GM12891 (cell line): ENCODE results near the gene PCDH12.
A peak's percentile ranks its signal among the peaks of the same experiment; 100 is the strongest.

Source experiments
- DNase-seq: peaks from one replicate; pipeline ENCODE4 v3.0.0; 2011; ENCODE audit warnings: low spot score; ENCODE audit not compliant: insufficient read length
- FAIRE-seq: peaks from 2 replicates; lab custom pipeline; 2011; peaks lifted over from hg19 to GRCh38; lab: Jason Lieb, UNC
- PAX5 ChIP-seq: IDR thresholded peaks from 2 replicates; pipeline ENCODE4 v1.6.1; 2011; ENCODE audit warnings: low read length, moderate library complexity, mild to moderate bottlenecking; ENCODE audit not compliant: insufficient read depth, severe bottlenecking
- POLR2A ChIP-seq: IDR thresholded peaks from 2 replicates; pipeline ENCODE4 v1.6.1; 2011; ENCODE audit warnings: low read depth, low read length, control low read depth
- POLR2AphosphoS5 ChIP-seq: IDR thresholded peaks from 2 replicates; pipeline ENCODE4 v1.6.1; 2011; ENCODE audit warnings: low read depth, low read length, control low read depth
- POU2F2 ChIP-seq: IDR thresholded peaks from 2 replicates; pipeline ENCODE4 v1.6.1; 2011; ENCODE audit warnings: low read depth, mild to moderate bottlenecking, control low read depth, low read length, moderate library complexity
- SPI1 ChIP-seq: IDR thresholded peaks from 2 replicates; pipeline ENCODE4 v1.6.1; 2011; ENCODE audit warnings: low read depth, low read length, control low read depth
- TAF1 ChIP-seq: IDR thresholded peaks from 2 replicates; pipeline ENCODE4 v1.6.1; 2011; ENCODE audit warnings: low read depth, low read length, control low read depth

The PCDH12 gene

GRCh38 chr5:141966275-141966962, 8.4 kb upstream of the PCDH12 start:
- FAIRE-seq (no peak), DNase-seq (no peak)
- TF ChIP-seq POLR2AphosphoS5 (no peak), POLR2A (no peak), TAF1 (no peak), PAX5 (no peak), POU2F2 (no peak), SPI1 (no peak)

- DNase-seq (no peak), FAIRE-seq (no peak)
- TF ChIP-seq SPI1 (no peak), POLR2AphosphoS5 (no peak), POLR2A (no peak), TAF1 (no peak), PAX5 (no peak), POU2F2 (no peak)
These were observed 7.1 kb upstream of the PCDH12 start for GRCh38 chr5:141965071-141965470.

DNA sequence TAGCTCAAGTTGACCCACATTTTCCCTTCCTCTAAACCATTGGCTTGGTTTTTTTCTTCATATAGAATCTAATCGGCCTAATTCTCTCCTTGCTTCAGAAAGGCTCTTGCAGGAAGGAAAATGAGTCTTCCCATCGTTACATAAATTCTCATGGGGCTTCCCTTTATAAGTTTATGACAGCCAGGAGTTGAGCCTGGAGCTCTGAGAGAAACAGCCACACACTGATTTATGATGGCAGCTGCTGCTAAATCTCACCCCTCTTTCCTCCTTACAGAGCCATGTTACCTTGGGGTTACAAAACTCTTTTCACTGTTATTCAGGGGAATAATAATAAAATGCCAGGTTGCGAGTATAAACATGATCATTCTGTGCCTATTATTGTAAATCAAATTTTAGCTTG, 5.7 kb upstream of the PCDH12 start:
- no peak for DNase-seq
- TF ChIP-seq SPI1: no peak
- no peak for TF ChIP-seq TAF1
- TF ChIP-seq POLR2AphosphoS5: no peak
- no peak for TF ChIP-seq PAX5
- no peak for TF ChIP-seq POU2F2
- no peak for TF ChIP-seq POLR2A
- FAIRE-seq: no peak

GRCh38 chr5:141961466-141961865, 3.5 kb upstream of the PCDH12 start:
- no peak for FAIRE-seq
- no peak for TF ChIP-seq POLR2A
- no peak for TF ChIP-seq POU2F2
- DNase-seq: no peak

GRCh38 chr5:141960449-141961323, 2.7 kb upstream of the PCDH12 start:
- peak; percentile 90 for FAIRE-seq
- peak; percentile 75 for DNase-seq
- no peak for TF ChIP-seq PAX5
- TF ChIP-seq SPI1: peak; percentile 99

- no peak for DNase-seq
- no peak for TF ChIP-seq POLR2A
- TF ChIP-seq PAX5: no peak
- no peak for TF ChIP-seq SPI1
- no peak for TF ChIP-seq POU2F2
- TF ChIP-seq POLR2AphosphoS5: no peak
- no peak for TF ChIP-seq TAF1
- FAIRE-seq: no peak
These were observed 2.0 kb upstream of the PCDH12 start for GRCh38 chr5:141960018-141960417.

- TF ChIP-seq POLR2A: no peak
- TF ChIP-seq SPI1: no peak
- TF ChIP-seq POLR2AphosphoS5: no peak
- TF ChIP-seq PAX5: no peak
- no peak for TF ChIP-seq TAF1
- TF ChIP-seq POU2F2: no peak
- no peak for DNase-seq
- FAIRE-seq: no peak
These were observed 657 bp upstream of the PCDH12 start for GRCh38 chr5:141958546-141959172.

DNA sequence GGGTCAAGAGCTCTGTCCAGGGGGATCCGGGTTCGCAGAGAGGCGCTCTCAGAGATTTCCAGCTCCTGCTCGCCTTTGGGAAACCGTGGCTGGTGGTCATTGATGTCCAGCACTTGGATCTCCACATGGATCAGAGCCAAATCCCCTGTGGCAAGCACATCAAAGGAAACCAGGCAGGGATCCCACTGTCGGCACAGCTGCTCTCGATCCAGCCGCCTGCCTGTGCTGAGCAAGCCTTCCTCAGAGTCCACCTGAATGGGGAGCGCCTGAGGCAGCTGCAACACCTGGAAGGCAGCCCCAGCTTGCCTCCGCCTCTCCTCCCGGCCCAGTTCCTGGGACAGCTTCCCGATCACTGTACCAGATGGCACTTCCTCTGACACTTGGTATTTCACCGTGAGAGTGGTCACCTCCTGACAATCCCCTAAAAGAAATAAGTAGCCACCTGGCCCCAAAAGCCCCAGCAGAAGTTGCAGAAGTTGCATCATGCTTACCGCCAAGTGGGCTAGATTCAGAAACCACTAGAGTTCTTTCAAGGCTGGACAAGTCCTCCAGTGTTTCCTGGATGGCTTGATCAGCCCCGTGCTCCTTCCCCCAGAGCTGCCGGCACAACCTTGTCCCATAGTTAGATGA, 520 bp downstream of the PCDH12 start:
- TF ChIP-seq PAX5: no peak
- TF ChIP-seq POU2F2: no peak
- no peak for TF ChIP-seq TAF1
- TF ChIP-seq POLR2AphosphoS5: no peak
- no peak for TF ChIP-seq POLR2A
- no peak for TF ChIP-seq SPI1
- no peak for FAIRE-seq
- no peak for DNase-seq

- no peak for TF ChIP-seq TAF1
- no peak for TF ChIP-seq SPI1
- no peak for TF ChIP-seq POLR2A
- DNase-seq: no peak
- no peak for FAIRE-seq
These were observed 3.8 kb downstream of the PCDH12 start for GRCh38 chr5:141954194-141954593.
